ENCODE data around the gene MLKL.

DNA sequence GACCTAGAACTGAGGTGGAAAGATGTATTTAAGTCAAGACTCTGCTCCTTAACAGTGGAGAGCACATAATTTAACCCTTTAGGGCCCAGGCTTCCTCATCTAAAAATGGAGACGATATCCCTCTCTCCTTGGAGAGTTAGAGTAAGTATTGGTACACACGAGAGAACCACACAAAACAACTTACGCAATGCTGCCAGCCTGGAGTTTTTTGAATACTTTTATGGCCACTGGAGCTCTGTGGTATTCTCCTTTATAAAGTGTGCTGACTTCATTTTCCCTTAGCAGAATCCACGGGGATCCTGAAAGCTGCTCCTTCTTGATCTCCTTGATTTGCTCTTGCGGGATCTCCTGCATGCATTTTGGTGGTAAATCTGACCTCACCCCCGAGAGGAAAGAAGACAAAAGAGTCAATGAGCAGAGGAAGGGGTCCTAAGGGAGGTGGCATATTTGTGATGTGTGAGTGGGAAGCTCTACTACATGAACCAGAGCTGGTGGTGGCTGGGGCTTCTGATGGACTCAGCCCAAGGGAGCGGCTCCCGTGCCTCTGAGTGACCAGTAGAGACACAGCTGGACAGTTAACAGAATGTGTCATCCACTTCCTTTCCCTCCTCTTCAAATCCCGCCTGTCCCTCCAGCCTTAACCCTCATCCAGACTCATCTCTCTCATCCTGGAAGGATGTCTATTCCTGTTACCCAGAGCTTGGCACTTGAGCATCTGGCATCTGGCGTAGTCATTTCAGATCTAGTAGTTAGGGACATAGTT, 9.4 kb downstream of the MLKL start:
- TF ChIP-seq ARNT (IDR thresholded peaks at IDR 0.05) (no peak), SP1 (IDR thresholded peaks at IDR 0.05) (no peak)
